Fibroblast of pulmonary artery (primary cell): ENCODE measurements around the gene UBXN7.
"Not testable (repeated sequence)": the region's sequence is repeated elsewhere in the genome, so short reads cannot be mapped to it uniquely, and the experiment has no call there.

Source experiments
- DNase-seq: peaks from one replicate; pipeline ENCODE4 v3.0.0-alpha.2; 2010; ENCODE audit warnings: low read depth
- H3K4me3 ChIP-seq: replicated peaks from 2 replicates; pipeline ENCODE4 v1.5.1; 2011; ENCODE audit warnings: low read depth, mild to moderate bottlenecking, control low read depth, low read length, moderate library complexity
- TF ChIP-seq, protein P1 (sequence below): IDR thresholded peaks from 2 replicates; pipeline ENCODE4 v1.5.1; 2011; ENCODE audit warnings: mild to moderate bottlenecking, control low read depth, low read length, inconsistent platforms; ENCODE audit errors: missing control alignments

Gene UBXN7

DNA sequence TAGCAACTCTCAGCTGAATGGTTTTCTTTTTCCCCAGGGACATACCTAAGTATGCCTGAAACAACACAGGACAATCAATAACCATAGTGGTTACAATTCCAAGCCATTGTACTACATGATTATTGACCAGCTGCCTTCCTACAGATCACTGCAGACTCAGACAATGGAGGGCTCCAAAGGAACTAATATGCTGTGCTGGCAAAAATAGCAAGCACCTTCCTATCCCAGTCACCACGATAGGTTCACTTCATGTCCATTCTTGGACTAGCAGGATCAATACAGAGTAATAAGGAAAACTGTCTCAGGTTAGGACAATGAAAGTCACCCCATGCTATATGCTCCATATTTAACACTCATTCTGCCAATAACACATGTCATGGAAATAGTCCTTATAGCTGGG lies 76.6 kb downstream of the UBXN7 start:
- no peak for DNase-seq
- H3K4me3 ChIP-seq, result no peak overlapping the region
- TF ChIP-seq, protein P1, sequence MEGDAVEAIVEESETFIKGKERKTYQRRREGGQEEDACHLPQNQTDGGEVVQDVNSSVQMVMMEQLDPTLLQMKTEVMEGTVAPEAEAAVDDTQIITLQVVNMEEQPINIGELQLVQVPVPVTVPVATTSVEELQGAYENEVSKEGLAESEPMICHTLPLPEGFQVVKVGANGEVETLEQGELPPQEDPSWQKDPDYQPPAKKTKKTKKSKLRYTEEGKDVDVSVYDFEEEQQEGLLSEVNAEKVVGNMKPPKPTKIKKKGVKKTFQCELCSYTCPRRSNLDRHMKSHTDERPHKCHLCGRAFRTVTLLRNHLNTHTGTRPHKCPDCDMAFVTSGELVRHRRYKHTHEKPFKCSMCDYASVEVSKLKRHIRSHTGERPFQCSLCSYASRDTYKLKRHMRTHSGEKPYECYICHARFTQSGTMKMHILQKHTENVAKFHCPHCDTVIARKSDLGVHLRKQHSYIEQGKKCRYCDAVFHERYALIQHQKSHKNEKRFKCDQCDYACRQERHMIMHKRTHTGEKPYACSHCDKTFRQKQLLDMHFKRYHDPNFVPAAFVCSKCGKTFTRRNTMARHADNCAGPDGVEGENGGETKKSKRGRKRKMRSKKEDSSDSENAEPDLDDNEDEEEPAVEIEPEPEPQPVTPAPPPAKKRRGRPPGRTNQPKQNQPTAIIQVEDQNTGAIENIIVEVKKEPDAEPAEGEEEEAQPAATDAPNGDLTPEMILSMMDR, result no peak

GRCh38 chr3:196354132-196354531 lies 78.1 kb downstream of the UBXN7 start:
- no peak for DNase-seq
- no peak overlapping the region for H3K4me3 ChIP-seq
- TF ChIP-seq, protein P1, result no peak

DNA sequence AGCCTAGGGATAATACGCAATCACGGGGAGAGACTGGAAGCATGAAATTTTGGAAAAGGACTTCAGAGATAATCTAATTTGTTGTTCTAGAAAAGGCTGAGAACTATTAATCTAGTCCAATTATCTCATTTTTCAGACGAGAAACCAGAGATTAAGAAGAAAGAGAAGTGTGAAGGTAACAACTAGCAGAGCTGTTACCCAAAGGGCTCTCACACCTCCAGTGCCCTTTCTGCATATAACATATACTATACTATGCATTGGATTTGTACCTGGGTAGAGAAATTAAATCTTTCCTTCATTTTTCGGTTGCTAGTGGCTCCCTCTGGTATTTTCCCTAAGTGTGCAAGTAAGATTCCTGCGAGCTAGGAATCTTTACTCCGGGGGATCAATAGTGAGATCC lies 80.7 kb downstream of the UBXN7 start:
- H3K4me3 ChIP-seq, result no peak overlapping the region
- no peak for DNase-seq
- TF ChIP-seq, protein P1, result no peak

GRCh38 chr3:196350067-196350466 lies 82.2 kb downstream of the UBXN7 start:
- no peak overlapping the region for H3K4me3 ChIP-seq
- TF ChIP-seq, protein P1, result no peak
- DNase-seq, result no peak

DNA sequence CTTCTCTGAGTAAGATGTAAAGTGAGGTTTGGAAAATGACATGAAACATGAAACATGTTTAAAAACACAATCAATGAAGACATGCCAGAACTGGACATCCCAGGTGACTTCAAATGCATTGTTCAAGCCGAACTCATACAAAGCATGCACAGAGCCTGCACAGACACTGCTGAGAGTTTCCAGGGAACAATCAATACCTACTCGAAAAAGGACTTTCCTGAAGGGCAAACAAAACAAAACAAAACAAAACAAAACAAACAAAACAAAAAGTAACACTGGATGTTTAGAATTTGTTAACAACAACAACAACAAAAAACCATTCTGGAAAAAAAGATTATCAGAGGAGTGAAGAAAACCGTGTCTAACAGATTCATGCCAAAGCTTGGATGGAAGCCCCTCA lies 83.5 kb downstream of the UBXN7 start:
- H3K4me3 ChIP-seq, result no peak overlapping the region
- TF ChIP-seq, protein P1, result no peak
- DNase-seq, result no peak

DNA sequence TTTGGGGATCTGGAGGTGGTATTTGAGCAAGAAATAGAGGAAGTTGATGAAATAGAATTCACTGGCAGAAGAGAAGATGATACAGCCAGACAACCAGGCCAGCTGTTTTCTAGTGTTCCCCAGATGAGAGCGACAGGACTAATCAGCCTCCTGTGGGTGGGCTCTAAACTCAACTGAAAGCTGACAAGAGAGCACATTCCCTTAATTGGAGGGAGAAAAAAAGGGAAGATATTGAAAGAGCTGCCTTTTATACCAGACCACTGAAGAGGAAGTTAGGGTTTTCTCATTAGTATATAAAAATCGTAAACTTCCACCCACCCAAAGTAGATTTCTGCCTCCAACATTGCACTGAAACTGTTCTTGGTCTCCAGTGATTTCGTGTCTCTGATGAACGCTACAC lies 87.6 kb downstream of the UBXN7 start:
- TF ChIP-seq, protein P1, result no peak
- DNase-seq, result no peak
- no peak overlapping the region for H3K4me3 ChIP-seq

- H3K4me3 ChIP-seq, DNase-seq: not testable (repeated sequence)
Measured at GRCh38 chr3:196343917-196344316, 88.3 kb downstream of the UBXN7 start.

GRCh38 chr3:196341137-196341536 lies 91.1 kb downstream of the UBXN7 start:
- no peak overlapping the region for H3K4me3 ChIP-seq
- DNase-seq, result peak; percentile 62
- TF ChIP-seq, protein P1, result no peak
